Right lobe of liver (tissue), 6 donors: Measurements from ENCODE around the gene DCDC2. TPM values are rescaled to one million over a fixed set of nuclear protein-coding genes. Genes with fewer than 3 reads are reported as not detected.

Experiments used
- ATAC-seq, 4 donors: fragments of 200-7000 bp; cut with Tn5 transposase; one replicate each; pipeline ENCODE4 v1.9.1; 2020; ENCODE audit warnings: mild to moderate bottlenecking in 4 of 4, moderate library complexity in 4 of 4
- DNase-seq, 3 donors: peaks; one replicate each; pipeline ENCODE4 v3.0.0-alpha.2; 2020
- H3K27ac ChIP-seq, 3 donors: fragments of 200-600 bp; one replicate each; pipeline ENCODE4 v1.8.0; 2022
- H3K27me3 ChIP-seq, 2 donors: fragments of 200-600 bp; one replicate each; pipeline ENCODE4 v1.8.0; 2022
- H3K36me3 ChIP-seq, 4 donors: fragments of 200-600 bp; sonication (generic) in 1 of 4; one replicate each; pipeline versions ENCODE4 v1.5.1 to v1.8.0; 2017 to 2022; ENCODE audit warnings: control low read depth in 1 of 4
- H3K4me1 ChIP-seq, 4 donors: fragments of 200-600 bp; sonication (generic) in 1 of 4; one replicate each; pipeline versions ENCODE4 v1.5.1 to v1.8.0; 2017 to 2022; ENCODE audit warnings: control low read depth in 1 of 4
- H3K4me3 ChIP-seq, 3 donors: fragments of 200-600 bp; one replicate each; pipeline ENCODE4 v1.8.0; 2022
- H3K9me3 ChIP-seq, 4 donors: fragments of 200-600 bp; sonication (generic) in 1 of 4; one replicate each; pipeline versions ENCODE4 v1.5.1 to v1.8.0; 2017 to 2022; ENCODE audit warnings: control low read depth in 1 of 4
- POLR2A ChIP-seq: fragments of 450-650 bp; IDR thresholded peaks from one replicate; pipeline ENCODE4 v1.6.1; 2017; ENCODE audit warnings: antibody characterized with exemption, mild to moderate bottlenecking
- WGBS: methylation state at CpG from one replicate; pipeline ENCODE4 v1.1.6; 2018; ENCODE audit warnings: low coverage, low lambda C conversion rate; ENCODE audit not compliant: insufficient coverage; ENCODE audit errors: missing lambda C conversion rate; 5-methylcytosine and 5-hydroxymethylcytosine counted together
- intact Hi-C, 2 donors: fragments of 100-400 bp; cut with DNase I; formaldehyde crosslinking; loops; one replicate each; pipeline versions ENCODE4 v1.11.2 to v1.14.1; 2022
- total RNA-seq, 6 experiments: library from RNA; depleted of rRNA in 2 of 6; stranded (reverse); fragments of >200 nt in 2 of 6; fragmentation: NEBNext Ultra II Directional in 3 of 6; extraction: Animal tissue kit (Norgen Biotek cat#: 25700) in 3 of 6; gene quantifications; one replicate each; pipeline versions ENCODE4 v1.1.0 to v1.2.4, GENCODE V29; 2016 to 2023
- TF ChIP-seq, protein P1 (sequence below), 4 donors: fragments of 200-600 bp in 3 of 4; fragments of 450-650 bp in 1 of 4; IDR thresholded peaks; one replicate each; pipeline versions ENCODE4 v1.5.1 to v1.8.0; 2016 to 2022; ENCODE audit warnings: antibody characterized with exemption in 4 of 4, mild to moderate bottlenecking in 2 of 4
- donor health status: DM: no; HTN: yes; CAD: no.
- donor health status: DM: no; HTN: no; CAD: no.
- donor health status: DM: no; HTN: no; CAD: no.
- donor health status: DM: no; HTN: yes; CAD: no.
- donor health status: DM: no; HTN: yes; CAD: no.

DCDC2 gene
- total RNA-seq, 6 experiments from 2014 or later = 0.68 to 3.8 (median 0.92) TPM

DNA sequence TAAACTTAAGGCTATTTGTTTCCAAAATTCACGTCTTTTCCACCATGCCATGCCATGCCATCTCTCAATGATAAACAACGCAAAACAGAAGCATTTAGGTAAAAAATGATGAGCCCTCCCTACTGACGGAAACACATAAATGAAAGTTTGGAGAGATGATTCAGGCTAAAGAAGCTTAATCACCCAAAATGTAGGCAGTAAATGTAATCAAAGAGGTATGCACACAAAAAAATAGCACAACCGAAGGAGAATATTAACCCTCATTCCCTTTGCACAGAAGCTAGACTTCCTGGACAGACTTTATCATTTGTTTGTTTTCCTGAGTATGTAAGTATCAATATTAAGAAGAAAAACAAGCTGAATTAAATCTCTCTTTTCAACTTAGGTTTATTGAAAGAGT lies 28.8 kb downstream of the DCDC2 start:
- no peaks in the 10 kb centered on the region for H3K27me3 ChIP-seq
- H3K27ac ChIP-seq = no peak overlapping the region
- no peak for DNase-seq
- no peaks in the 10 kb centered on the region for H3K9me3 ChIP-seq
- no peak overlapping the region for H3K4me3 ChIP-seq
- no peak for ATAC-seq
- intact Hi-C loops = no loop called here
- 67% methylated on average over 4 of the region's 4 CpGs for WGBS
- no peaks in the 10 kb centered on the region for H3K36me3 ChIP-seq
- H3K4me1 ChIP-seq = no peaks in the 10 kb centered on the region
- TF ChIP-seq POLR2A = no peak
- TF ChIP-seq, protein P1, sequence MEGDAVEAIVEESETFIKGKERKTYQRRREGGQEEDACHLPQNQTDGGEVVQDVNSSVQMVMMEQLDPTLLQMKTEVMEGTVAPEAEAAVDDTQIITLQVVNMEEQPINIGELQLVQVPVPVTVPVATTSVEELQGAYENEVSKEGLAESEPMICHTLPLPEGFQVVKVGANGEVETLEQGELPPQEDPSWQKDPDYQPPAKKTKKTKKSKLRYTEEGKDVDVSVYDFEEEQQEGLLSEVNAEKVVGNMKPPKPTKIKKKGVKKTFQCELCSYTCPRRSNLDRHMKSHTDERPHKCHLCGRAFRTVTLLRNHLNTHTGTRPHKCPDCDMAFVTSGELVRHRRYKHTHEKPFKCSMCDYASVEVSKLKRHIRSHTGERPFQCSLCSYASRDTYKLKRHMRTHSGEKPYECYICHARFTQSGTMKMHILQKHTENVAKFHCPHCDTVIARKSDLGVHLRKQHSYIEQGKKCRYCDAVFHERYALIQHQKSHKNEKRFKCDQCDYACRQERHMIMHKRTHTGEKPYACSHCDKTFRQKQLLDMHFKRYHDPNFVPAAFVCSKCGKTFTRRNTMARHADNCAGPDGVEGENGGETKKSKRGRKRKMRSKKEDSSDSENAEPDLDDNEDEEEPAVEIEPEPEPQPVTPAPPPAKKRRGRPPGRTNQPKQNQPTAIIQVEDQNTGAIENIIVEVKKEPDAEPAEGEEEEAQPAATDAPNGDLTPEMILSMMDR (IDR thresholded peaks at IDR 0.05) = no peak

DNA sequence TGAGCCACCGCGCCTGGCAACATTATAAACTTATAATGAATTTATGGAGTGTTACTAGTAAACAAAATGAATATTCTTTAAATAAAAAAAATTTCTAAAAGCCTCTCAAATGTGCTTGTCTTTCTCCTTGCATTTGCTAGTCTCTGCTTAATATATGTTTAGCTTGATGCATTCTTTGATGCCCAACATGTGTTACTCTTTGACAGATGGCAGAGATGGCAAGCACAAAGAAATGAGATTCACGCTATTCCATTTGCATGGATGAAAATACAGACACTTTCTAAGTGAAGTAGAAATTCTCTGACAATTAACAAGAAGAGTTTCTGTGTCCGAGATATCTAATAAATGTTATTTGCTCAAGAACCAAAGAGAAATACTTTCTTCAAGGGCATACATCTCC lies 30.1 kb downstream of the DCDC2 start:
- ATAC-seq = no peak
- Histone ChIP-seq H3K4me1 (no peaks in the 10 kb centered on the region), H3K27me3 (no peaks in the 10 kb centered on the region), H3K36me3 (no peaks in the 10 kb centered on the region), H3K9me3 (no peaks in the 10 kb centered on the region), H3K27ac (no peak overlapping the region), H3K4me3 (no peak overlapping the region)
- DNase-seq = no peak
- no peak for TF ChIP-seq POLR2A
- TF ChIP-seq, protein P1 (IDR thresholded peaks at IDR 0.05) = no peak
- WGBS = 94% methylated on average over 4 of the region's 4 CpGs
- intact Hi-C loops = no loop called here

DNA sequence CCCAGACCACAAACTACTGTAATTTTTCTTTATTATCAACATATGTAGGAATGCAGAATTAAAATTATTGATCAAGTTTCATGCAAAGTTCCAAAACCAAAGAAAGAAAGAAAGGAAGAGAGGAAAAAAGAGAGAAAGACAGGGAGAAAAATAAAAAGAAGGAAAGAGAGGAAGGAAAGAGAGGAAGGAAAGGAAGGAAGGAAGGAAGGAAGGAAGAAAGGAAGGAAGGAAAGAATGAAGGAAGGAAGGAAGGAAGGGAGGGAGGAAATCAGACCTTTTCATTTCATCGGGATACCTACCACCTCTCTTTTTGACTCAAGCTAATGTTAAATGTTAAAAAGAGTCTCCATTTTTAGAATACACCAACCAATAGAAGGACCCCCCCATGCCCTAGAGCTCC lies 31.9 kb downstream of the DCDC2 start:
- H3K9me3 ChIP-seq = no peaks in the 10 kb centered on the region
- WGBS = 50% methylated on average over 1 of the region's 1 CpG
- no peak overlapping the region for H3K27ac ChIP-seq
- H3K4me1 ChIP-seq = no peaks in the 10 kb centered on the region
- no peaks in the 10 kb centered on the region for H3K36me3 ChIP-seq
- TF ChIP-seq POLR2A = no peak
- TF ChIP-seq, protein P1 (IDR thresholded peaks at IDR 0.05) = no peak
- no peak for DNase-seq
- H3K27me3 ChIP-seq = no peaks in the 10 kb centered on the region
- intact Hi-C loops = no loop called here
- no peak overlapping the region for H3K4me3 ChIP-seq
- ATAC-seq = no peak

GRCh38 chr6:24324617-24325016 lies 33.2 kb downstream of the DCDC2 start:
- Histone ChIP-seq H3K4me3 (no peak overlapping the region), H3K27ac (no peak overlapping the region), H3K9me3 (no peaks in the 10 kb centered on the region), H3K27me3 (no peaks in the 10 kb centered on the region), H3K36me3 (no peaks in the 10 kb centered on the region), H3K4me1 (no peaks in the 10 kb centered on the region)
- ATAC-seq (no peak), DNase-seq (no peak)
- TF ChIP-seq POLR2A = no peak
- TF ChIP-seq, protein P1 (IDR thresholded peaks at IDR 0.05) = no peak
- WGBS = 38% methylated on average over 1 of the region's 1 CpG
- intact Hi-C loops = no loop called here
